ENCODE measurements around the gene KDM5D. TPM values are rescaled to one million over a fixed set of nuclear protein-coding genes. Genes with fewer than 3 reads are reported as not detected.

KDM5D gene
- total and polyA plus RNA-seq, 8 donors, result 0.58 to 86.1 (median 13.0) TPM; not detected in 2

GRCh38 chrY:19734425-19734824, 10.1 kb downstream of the KDM5D start:
- Histone ChIP-seq H3K27ac (no peak overlapping the region), H3K9me3 (no peaks in the 10 kb centered on the region), H3K27me3 (no peaks in the 10 kb centered on the region), H3K36me3 (peaks cover 0 to 72% (median 0%) of the 10 kb centered on the region in 4 donors), H3K4me1 (peaks cover 0 to 16% (median 0%) of the 10 kb centered on the region in 4 donors), H3K4me3 (no peak overlapping the region)
- DNase-seq, result no peak
- intact Hi-C loops (cut with DNase I; ENCODE audit: low total_unique reads), result no loop called here
- no peak for TF ChIP-seq POLR2A (IDR thresholded peaks at IDR 0.05)
- no peak for TF ChIP-seq POLR2AphosphoS5 (IDR thresholded peaks at IDR 0.05)
- TF ChIP-seq CTCF (IDR thresholded peaks at IDR 0.05), result no peak
- TF ChIP-seq EP300 (IDR thresholded peaks at IDR 0.05), result no peak
- WGBS, 5 donors, result 48 to 78% (median 68%) methylated on average over 1 of the region's 1 CpG; no CpG with 5 or more reads in 2 of the 5 donors

- H3K4me3 ChIP-seq, result no peak overlapping the region
- intact Hi-C loops (cut with DNase I; ENCODE audit: low total_unique reads), result no loop called here
- no peak overlapping the region for H3K27ac ChIP-seq
- peaks cover 0 to 80% (median 14%) of the 10 kb centered on the region in 4 donors for H3K36me3 ChIP-seq
- TF ChIP-seq POLR2A (IDR thresholded peaks at IDR 0.05) (no peak), POLR2AphosphoS5 (IDR thresholded peaks at IDR 0.05) (no peak), CTCF (IDR thresholded peaks at IDR 0.05) (no peak), EP300 (IDR thresholded peaks at IDR 0.05) (no peak)
- H3K27me3 ChIP-seq, result no peaks in the 10 kb centered on the region
- H3K9me3 ChIP-seq, result no peaks in the 10 kb centered on the region
- H3K4me1 ChIP-seq, result no peaks in the 10 kb centered on the region
- DNase-seq, result no peak
Observed at GRCh38 chrY:19717950-19718349, 26.6 kb downstream of the KDM5D start.

GRCh38 chrY:19717146-19717545, 27.4 kb downstream of the KDM5D start:
- H3K4me3 ChIP-seq, result no peak overlapping the region
- H3K9me3 ChIP-seq, result no peaks in the 10 kb centered on the region
- DNase-seq, result no peak
- 91 to 94% (median 93%) methylated on average over 3 of the region's 3 CpGs; no CpG with 5 or more reads in 2 of the 5 donors for WGBS, 5 donors
- intact Hi-C loops (cut with DNase I; ENCODE audit: low total_unique reads), result no loop called here
- H3K4me1 ChIP-seq, result no peaks in the 10 kb centered on the region
- peaks cover 0 to 85% (median 14%) of the 10 kb centered on the region in 4 donors for H3K36me3 ChIP-seq
- no peaks in the 10 kb centered on the region for H3K27me3 ChIP-seq
- no peak overlapping the region for H3K27ac ChIP-seq
- TF ChIP-seq EP300 (IDR thresholded peaks at IDR 0.05) (no peak), POLR2A (IDR thresholded peaks at IDR 0.05) (no peak), POLR2AphosphoS5 (IDR thresholded peaks at IDR 0.05) (no peak), CTCF (IDR thresholded peaks at IDR 0.05) (no peak)

- Histone ChIP-seq H3K4me3 (no peak overlapping the region), H3K27ac (no peak overlapping the region), H3K9me3 (no peaks in the 10 kb centered on the region), H3K4me1 (no peaks in the 10 kb centered on the region), H3K27me3 (no peaks in the 10 kb centered on the region), H3K36me3 (peaks cover 0 to 84% (median 10%) of the 10 kb centered on the region in 4 donors)
- intact Hi-C loops (cut with DNase I; ENCODE audit: low total_unique reads), result no loop called here
- TF ChIP-seq CTCF (IDR thresholded peaks at IDR 0.05), result no peak
- no peak for TF ChIP-seq EP300 (IDR thresholded peaks at IDR 0.05)
- TF ChIP-seq POLR2AphosphoS5 (IDR thresholded peaks at IDR 0.05), result no peak
- TF ChIP-seq POLR2A (IDR thresholded peaks at IDR 0.05), result no peak
- DNase-seq, result no peak
- WGBS, 5 donors, result 91 to 95% (median 93%) methylated on average over 5 of the region's 5 CpGs; no CpG with 5 or more reads in 2 of the 5 donors
Observed at GRCh38 chrY:19715226-19715625, 29.3 kb downstream of the KDM5D start.
